ENCODE data around the gene IRAK3.
"Not testable (repeated sequence)": the region's sequence is repeated elsewhere in the genome, so short reads cannot be mapped to it uniquely, and the experiment has no call there.

The IRAK3 gene

GRCh38 chr12:66228462-66228861, 39.4 kb downstream of the IRAK3 start:
- DNase-seq = no peak

GRCh38 chr12:66232263-66232662, 43.2 kb downstream of the IRAK3 start:
- peak; percentile 16 for DNase-seq

- DNase-seq = peak; percentile 73
Observed at GRCh38 chr12:66234037-66234693, 45.2 kb downstream of the IRAK3 start.

GRCh38 chr12:66234773-66235625, 46.0 kb downstream of the IRAK3 start:
- peak; percentile 41 for DNase-seq

GRCh38 chr12:66235626-66236281, 46.7 kb downstream of the IRAK3 start:
- DNase-seq = no peak

- DNase-seq = not testable (repeated sequence)
Observed at GRCh38 chr12:66236282-66236675, 47.3 kb downstream of the IRAK3 start.

GRCh38 chr12:66236969-66237368, 48.0 kb downstream of the IRAK3 start:
- no peak for DNase-seq

- peak; percentile 16 for DNase-seq
Observed at GRCh38 chr12:66237505-66238175, 48.6 kb downstream of the IRAK3 start.

- DNase-seq = no peak
Observed at GRCh38 chr12:66239295-66239694, 50.3 kb downstream of the IRAK3 start.

GRCh38 chr12:66240096-66240820, 51.2 kb downstream of the IRAK3 start:
- DNase-seq = no peak

- DNase-seq = no peak
Observed at GRCh38 chr12:66241061-66242043, 52.3 kb downstream of the IRAK3 start.

- no peak for DNase-seq
Observed at GRCh38 chr12:66242311-66242710, 53.3 kb downstream of the IRAK3 start.

- DNase-seq = no peak
Observed at GRCh38 chr12:66243911-66244310, 54.9 kb downstream of the IRAK3 start.

GRCh38 chr12:66244446-66244845, 55.4 kb downstream of the IRAK3 start:
- no peak for DNase-seq

GRCh38 chr12:66247741-66248140, 58.7 kb downstream of the IRAK3 start:
- no peak for DNase-seq

- DNase-seq = no peak
Observed at GRCh38 chr12:66251049-66251448, 62.0 kb downstream of the IRAK3 start.

- no peak for DNase-seq
Observed at GRCh38 chr12:66252771-66253170, 63.8 kb downstream of the IRAK3 start.

GRCh38 chr12:66255737-66256136, 66.7 kb downstream of the IRAK3 start:
- no peak for DNase-seq

GRCh38 chr12:66258011-66258410, 69.0 kb downstream of the IRAK3 start:
- no peak for DNase-seq

GRCh38 chr12:66262737-66263136, 73.7 kb downstream of the IRAK3 start:
- DNase-seq = no peak

- DNase-seq = no peak
Observed at GRCh38 chr12:66268562-66268961, 79.5 kb downstream of the IRAK3 start.
